ENCODE data around the gene C16orf89. TPM values are rescaled to one million over a fixed set of nuclear protein-coding genes. Genes with fewer than 3 reads are reported as not detected.
"Not testable (repeated sequence)": the region's sequence is repeated elsewhere in the genome, so short reads cannot be mapped to it uniquely, and the experiment has no call there.

The C16orf89 gene
- total RNA-seq, 3 donors from 2014 or later (not counting 1 experiment from before 2014, with no cell fraction given) = not detected

- DNase-seq; H3K4me1 ChIP-seq (ENCODE audit: control insufficient read depth, insufficient read depth, low read length); H3K4me3 ChIP-seq (ENCODE audit: low read length); H3K36me3 ChIP-seq (ENCODE audit: control insufficient read depth, insufficient read depth, low read length); H3K27me3 Mint-ChIP-seq (ENCODE audit: low read depth in 2 of 2); H3K9me3 Mint-ChIP-seq; H3K27ac Mint-ChIP-seq; ATAC-seq; H3K27me3 ChIP-seq (ENCODE audit: control insufficient read depth, insufficient read depth, low read length); H3K27ac ChIP-seq (ENCODE audit: low read length); H3K9me3 ChIP-seq (ENCODE audit: control insufficient read depth, insufficient read depth, low read length); H3K4me3 Mint-ChIP-seq; H3K36me3 Mint-ChIP-seq: not testable (repeated sequence)
- H3K4me1 Mint-ChIP-seq = peaks cover 14 to 15% of the 10 kb centered on the region in 2 donors
- intact Hi-C loops (cut with micrococcal nuclease) = loop anchor here (10.0 kb wide), 3 partner anchors 58 to 248 kb away; partner anchors contain the start of genes GLYR1, NAGPA, SEC14L5 and UBN1
- 94% methylated on average over 6 of the region's 9 CpGs for WGBS (ENCODE audit: insufficient coverage)
Observed at GRCh38 chr16:5093081-5093480, 27.3 kb upstream of the C16orf89 start.

DNA sequence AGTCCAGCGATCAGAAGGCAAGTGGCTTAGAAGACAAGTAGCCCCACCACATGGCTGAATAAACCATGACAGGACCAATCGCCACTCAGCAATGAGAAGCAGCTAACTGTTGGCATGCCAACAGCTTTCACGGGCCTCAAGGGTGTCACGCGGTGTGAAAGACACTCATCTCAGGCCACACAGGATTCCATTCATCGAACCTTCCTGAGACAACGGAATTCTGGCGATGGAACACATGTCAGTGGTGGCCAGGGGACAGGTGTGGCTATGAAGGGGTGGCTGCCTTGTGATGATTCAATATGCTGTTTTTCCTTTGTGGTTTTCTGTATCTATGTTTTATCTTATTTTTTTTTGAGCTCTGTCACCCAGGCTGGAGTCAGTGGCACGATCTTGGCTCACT is 24.8 kb upstream of the C16orf89 start:
- not testable (repeated sequence) for H3K9me3 ChIP-seq (ENCODE audit: control insufficient read depth, insufficient read depth, low read length); H3K36me3 Mint-ChIP-seq; ATAC-seq; H3K27ac ChIP-seq (ENCODE audit: low read length); H3K4me3 ChIP-seq (ENCODE audit: low read length); DNase-seq; H3K36me3 ChIP-seq (ENCODE audit: control insufficient read depth, insufficient read depth, low read length); H3K9me3 Mint-ChIP-seq; H3K4me3 Mint-ChIP-seq; H3K4me1 ChIP-seq (ENCODE audit: control insufficient read depth, insufficient read depth, low read length); H3K27me3 Mint-ChIP-seq (ENCODE audit: low read depth in 2 of 2); H3K4me1 Mint-ChIP-seq; H3K27ac Mint-ChIP-seq; H3K27me3 ChIP-seq (ENCODE audit: control insufficient read depth, insufficient read depth, low read length)
- intact Hi-C loops (cut with micrococcal nuclease) = loop anchor here (10.0 kb wide), 3 partner anchors 56 to 246 kb away; partner anchors contain the start of genes GLYR1, NAGPA, SEC14L5 and UBN1
- WGBS (ENCODE audit: insufficient coverage) = 91% methylated on average over 9 of the region's 9 CpGs

DNA sequence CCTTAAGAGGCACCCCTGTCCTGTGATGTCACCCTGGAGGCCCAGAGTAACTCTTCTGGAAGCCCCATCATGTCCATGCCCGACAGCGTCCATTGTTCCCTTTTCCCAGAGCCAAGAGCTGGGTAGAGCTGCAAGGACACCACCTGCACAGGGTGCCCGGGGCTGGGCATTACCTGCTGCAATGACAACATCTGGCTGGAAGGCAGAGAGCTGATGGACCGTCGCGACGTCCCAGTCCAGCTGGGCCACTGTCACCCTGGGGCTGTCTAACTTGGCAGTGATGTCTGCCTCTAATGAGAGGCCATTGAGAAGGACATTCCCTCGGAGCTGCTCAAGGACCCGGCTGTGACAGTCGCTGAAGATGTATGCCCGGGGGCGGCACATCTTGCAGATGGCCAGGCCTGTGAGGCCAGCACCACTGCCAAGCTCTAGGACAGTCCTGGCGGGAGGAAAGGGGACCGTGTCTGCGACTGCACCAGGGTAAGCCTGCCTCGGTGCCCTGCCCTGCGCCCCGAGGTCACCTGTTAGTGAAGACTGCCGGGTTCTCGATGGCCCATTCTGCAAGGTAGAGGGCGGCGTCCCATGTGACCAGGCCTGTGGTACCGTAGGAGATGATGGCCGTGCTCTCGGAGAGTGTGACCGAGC is 24.3 kb upstream of the C16orf89 start:
- 96% methylated on average over 26 of the region's 26 CpGs for WGBS (ENCODE audit: insufficient coverage)
- H3K27me3 Mint-ChIP-seq (ENCODE audit: low read depth in 2 of 2); H3K9me3 ChIP-seq (ENCODE audit: control insufficient read depth, insufficient read depth, low read length); H3K36me3 ChIP-seq (ENCODE audit: control insufficient read depth, insufficient read depth, low read length); H3K9me3 Mint-ChIP-seq; H3K27ac ChIP-seq (ENCODE audit: low read length); H3K4me3 Mint-ChIP-seq; H3K27ac Mint-ChIP-seq; H3K4me1 ChIP-seq (ENCODE audit: control insufficient read depth, insufficient read depth, low read length); ATAC-seq; H3K4me1 Mint-ChIP-seq; H3K36me3 Mint-ChIP-seq; H3K4me3 ChIP-seq (ENCODE audit: low read length); H3K27me3 ChIP-seq (ENCODE audit: control insufficient read depth, insufficient read depth, low read length); DNase-seq: not testable (repeated sequence)
- intact Hi-C loops (cut with micrococcal nuclease) = loop anchor here (10.0 kb wide), 3 partner anchors 55 to 245 kb away; partner anchors contain the start of genes GLYR1, NAGPA, SEC14L5 and UBN1

- ATAC-seq; H3K9me3 ChIP-seq (ENCODE audit: control insufficient read depth, insufficient read depth, low read length); H3K4me3 ChIP-seq (ENCODE audit: low read length); H3K4me3 Mint-ChIP-seq; H3K4me1 Mint-ChIP-seq; H3K36me3 ChIP-seq (ENCODE audit: control insufficient read depth, insufficient read depth, low read length); H3K27ac Mint-ChIP-seq; H3K4me1 ChIP-seq (ENCODE audit: control insufficient read depth, insufficient read depth, low read length); H3K9me3 Mint-ChIP-seq; H3K27me3 Mint-ChIP-seq (ENCODE audit: low read depth in 2 of 2); intact Hi-C loops (cut with micrococcal nuclease); H3K27me3 ChIP-seq (ENCODE audit: control insufficient read depth, insufficient read depth, low read length); H3K36me3 Mint-ChIP-seq; DNase-seq; H3K27ac ChIP-seq (ENCODE audit: low read length): not testable (repeated sequence)
- 97% methylated on average over 17 of the region's 17 CpGs for WGBS (ENCODE audit: insufficient coverage)
Observed at GRCh38 chr16:5088936-5089335, 23.2 kb upstream of the C16orf89 start.

DNA sequence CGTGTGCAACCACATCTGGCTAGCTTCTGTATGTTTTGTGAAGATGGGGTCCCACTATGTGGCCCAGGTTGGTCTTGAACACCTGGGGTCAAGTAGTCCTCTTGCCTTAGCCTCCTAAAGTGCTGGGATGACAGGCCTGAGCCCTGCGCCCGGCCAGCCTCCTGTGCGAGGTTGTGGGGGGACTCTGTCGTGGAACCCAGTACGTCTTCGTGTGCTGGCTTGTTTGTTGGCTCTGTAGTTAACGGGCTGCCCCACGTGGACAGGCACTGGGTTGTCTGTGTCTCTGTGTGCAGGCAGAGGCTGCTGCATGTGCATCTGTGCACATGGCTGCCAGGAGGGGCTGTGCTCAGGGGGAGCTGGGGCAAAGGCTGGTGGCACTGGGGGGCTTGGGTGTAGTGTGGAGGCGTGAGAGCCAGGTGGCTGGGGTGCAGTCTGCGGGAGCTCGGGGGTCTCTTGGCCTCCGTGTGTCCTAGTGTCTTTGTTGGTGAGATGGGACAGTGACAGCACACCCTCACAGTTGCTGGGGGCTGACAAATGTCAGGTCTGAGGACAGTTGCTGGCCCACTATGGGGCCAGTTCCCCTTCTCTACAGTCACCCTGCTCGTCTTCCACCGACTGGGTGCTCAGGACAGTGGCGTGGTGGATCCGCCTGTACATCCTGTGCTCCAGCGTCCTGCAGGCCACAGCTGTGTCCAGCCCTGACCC is 22.5 kb upstream of the C16orf89 start:
- H3K27ac Mint-ChIP-seq; H3K4me3 Mint-ChIP-seq; H3K36me3 Mint-ChIP-seq; intact Hi-C loops (cut with micrococcal nuclease); H3K27ac ChIP-seq (ENCODE audit: low read length); H3K27me3 ChIP-seq (ENCODE audit: control insufficient read depth, insufficient read depth, low read length); H3K9me3 ChIP-seq (ENCODE audit: control insufficient read depth, insufficient read depth, low read length); H3K9me3 Mint-ChIP-seq; ATAC-seq; H3K4me1 ChIP-seq (ENCODE audit: control insufficient read depth, insufficient read depth, low read length); H3K27me3 Mint-ChIP-seq (ENCODE audit: low read depth in 2 of 2); H3K36me3 ChIP-seq (ENCODE audit: control insufficient read depth, insufficient read depth, low read length); DNase-seq; H3K4me3 ChIP-seq (ENCODE audit: low read length); H3K4me1 Mint-ChIP-seq: not testable (repeated sequence)
- 97% methylated on average over 18 of the region's 18 CpGs for WGBS (ENCODE audit: insufficient coverage)

DNA sequence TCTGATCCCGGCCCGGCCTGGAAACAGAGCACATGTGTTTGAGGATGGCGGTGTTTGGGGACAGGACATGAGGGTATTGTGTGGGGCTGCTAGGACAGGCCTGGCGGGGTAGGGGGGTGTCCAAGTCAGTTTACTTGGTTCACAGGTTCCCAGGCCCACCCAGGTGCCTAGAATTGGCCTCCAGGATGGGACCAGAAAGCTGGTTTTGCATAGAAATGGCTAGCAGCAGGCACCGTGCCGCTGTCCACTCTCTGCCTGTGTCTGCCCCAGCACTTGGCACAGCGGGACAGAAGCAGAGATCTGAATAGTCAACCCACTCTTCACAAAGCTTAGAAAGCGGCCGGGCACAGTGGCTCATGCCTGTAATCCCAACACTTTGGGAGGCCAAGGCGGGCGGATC is 20.0 kb upstream of the C16orf89 start:
- peaks cover 13% of the 10 kb centered on the region for H3K36me3 ChIP-seq (ENCODE audit: control insufficient read depth, insufficient read depth, low read length)
- H3K27ac Mint-ChIP-seq; ATAC-seq; intact Hi-C loops (cut with micrococcal nuclease); H3K27me3 ChIP-seq (ENCODE audit: control insufficient read depth, insufficient read depth, low read length); H3K4me3 ChIP-seq (ENCODE audit: low read length); H3K9me3 Mint-ChIP-seq; DNase-seq; H3K4me1 ChIP-seq (ENCODE audit: control insufficient read depth, insufficient read depth, low read length); H3K27ac ChIP-seq (ENCODE audit: low read length); H3K4me1 Mint-ChIP-seq; H3K27me3 Mint-ChIP-seq (ENCODE audit: low read depth in 2 of 2); H3K9me3 ChIP-seq (ENCODE audit: control insufficient read depth, insufficient read depth, low read length); H3K4me3 Mint-ChIP-seq; H3K36me3 Mint-ChIP-seq: not testable (repeated sequence)
- WGBS (ENCODE audit: insufficient coverage) = 99% methylated on average over 9 of the region's 11 CpGs

All from natural killer cell (primary cell).